ENCODE data around the gene RTN1. TPM values are rescaled to one million over a fixed set of nuclear protein-coding genes. Genes with fewer than 3 reads are reported as not detected.

Gene RTN1
- total RNA-seq, 1 donor from 2014 or later, result 23.4 TPM

GRCh38 chr14:59782760-59783159 is 87.8 kb downstream of the RTN1 start:
- no peak for DNase-seq (ENCODE audit: low spot score, unreplicated experiment)
- peaks cover 4% of the 10 kb centered on the region for H3K4me1 Mint-ChIP-seq (ENCODE audit: low read depth)
- TF ChIP-seq CTCF (IDR thresholded peaks at IDR 0.05; ENCODE audit: unreplicated experiment), result no peak
- H3K27me3 Mint-ChIP-seq, result no peaks in the 10 kb centered on the region
- no peak overlapping the region for H3K27ac Mint-ChIP-seq
- H3K36me3 Mint-ChIP-seq (ENCODE audit: insufficient read depth), result no peaks in the 10 kb centered on the region
- H3K9me3 Mint-ChIP-seq (ENCODE audit: low read depth), result no peaks in the 10 kb centered on the region
- H3K4me3 Mint-ChIP-seq (ENCODE audit: low read depth), result no peak overlapping the region

DNA sequence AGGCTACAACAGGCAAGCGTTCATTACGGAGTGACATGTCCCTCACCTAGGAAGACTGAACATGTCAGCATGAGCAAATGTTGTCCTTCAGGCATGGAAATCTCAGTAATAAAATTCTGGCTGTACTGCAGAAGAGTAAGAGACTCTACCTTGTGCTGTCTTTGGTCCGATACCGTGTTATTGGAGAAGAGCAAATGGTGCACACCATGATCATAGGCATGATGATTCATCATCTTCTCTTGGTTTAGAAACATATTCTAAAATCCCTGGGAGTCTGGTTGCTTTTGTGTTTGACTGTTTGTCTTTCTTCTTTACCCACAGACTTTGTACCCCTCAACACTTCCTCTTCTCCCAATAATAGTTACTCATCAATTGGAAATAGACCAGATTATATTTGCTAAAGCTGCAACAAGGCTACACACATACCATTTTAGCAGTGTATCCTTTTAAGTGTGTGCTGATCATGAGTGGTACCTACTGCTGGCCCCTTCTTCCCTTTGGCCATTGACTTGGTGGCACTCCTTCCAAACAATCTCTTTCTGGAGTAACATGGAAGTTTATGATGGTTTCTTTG is 93.5 kb downstream of the RTN1 start:
- H3K27ac Mint-ChIP-seq, result no peak overlapping the region
- no peaks in the 10 kb centered on the region for H3K4me1 Mint-ChIP-seq (ENCODE audit: low read depth)
- TF ChIP-seq CTCF (IDR thresholded peaks at IDR 0.05; ENCODE audit: unreplicated experiment), result no peak
- no peaks in the 10 kb centered on the region for H3K27me3 Mint-ChIP-seq
- DNase-seq (ENCODE audit: low spot score, unreplicated experiment), result no peak
- H3K9me3 Mint-ChIP-seq (ENCODE audit: low read depth), result no peaks in the 10 kb centered on the region
- H3K36me3 Mint-ChIP-seq (ENCODE audit: insufficient read depth), result no peaks in the 10 kb centered on the region
- H3K4me3 Mint-ChIP-seq (ENCODE audit: low read depth), result no peak overlapping the region

DNA sequence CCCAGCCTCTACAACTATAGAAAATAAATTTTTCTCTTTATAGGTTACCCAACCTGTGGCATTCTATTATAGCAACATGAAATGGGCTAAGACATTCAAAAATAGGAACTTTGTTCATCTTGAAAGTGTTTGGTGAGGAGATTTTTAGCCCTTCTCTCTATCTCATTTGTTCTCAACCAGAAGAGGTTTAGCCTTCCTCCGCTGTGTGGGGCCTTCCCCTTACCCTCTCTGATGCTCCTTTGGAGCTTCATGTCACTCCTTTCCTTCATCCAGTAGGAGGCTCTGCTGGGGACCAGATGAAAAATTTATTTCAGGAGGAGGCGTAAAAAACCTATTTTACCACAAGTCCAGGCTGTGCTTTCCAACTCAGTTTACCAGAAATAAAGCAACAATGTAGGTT is 94.1 kb downstream of the RTN1 start:
- H3K27ac Mint-ChIP-seq, result no peak overlapping the region
- no peak overlapping the region for H3K4me3 Mint-ChIP-seq (ENCODE audit: low read depth)
- no peaks in the 10 kb centered on the region for H3K27me3 Mint-ChIP-seq
- H3K4me1 Mint-ChIP-seq (ENCODE audit: low read depth), result no peaks in the 10 kb centered on the region
- TF ChIP-seq CTCF (IDR thresholded peaks at IDR 0.05; ENCODE audit: unreplicated experiment), result no peak
- DNase-seq (ENCODE audit: low spot score, unreplicated experiment), result no peak
- no peaks in the 10 kb centered on the region for H3K36me3 Mint-ChIP-seq (ENCODE audit: insufficient read depth)
- no peaks in the 10 kb centered on the region for H3K9me3 Mint-ChIP-seq (ENCODE audit: low read depth)

GRCh38 chr14:59772233-59772632 is 98.3 kb downstream of the RTN1 start:
- H3K36me3 Mint-ChIP-seq (ENCODE audit: insufficient read depth), result no peaks in the 10 kb centered on the region
- H3K27me3 Mint-ChIP-seq, result no peaks in the 10 kb centered on the region
- no peaks in the 10 kb centered on the region for H3K4me1 Mint-ChIP-seq (ENCODE audit: low read depth)
- no peak overlapping the region for H3K27ac Mint-ChIP-seq
- no peak overlapping the region for H3K4me3 Mint-ChIP-seq (ENCODE audit: low read depth)
- DNase-seq (ENCODE audit: low spot score, unreplicated experiment), result no peak
- no peaks in the 10 kb centered on the region for H3K9me3 Mint-ChIP-seq (ENCODE audit: low read depth)
- TF ChIP-seq CTCF (IDR thresholded peaks at IDR 0.05; ENCODE audit: unreplicated experiment), result no peak

- no peaks in the 10 kb centered on the region for H3K27me3 Mint-ChIP-seq
- no peaks in the 10 kb centered on the region for H3K4me1 Mint-ChIP-seq (ENCODE audit: low read depth)
- H3K27ac Mint-ChIP-seq, result no peak overlapping the region
- no peaks in the 10 kb centered on the region for H3K9me3 Mint-ChIP-seq (ENCODE audit: low read depth)
- H3K4me3 Mint-ChIP-seq (ENCODE audit: low read depth), result no peak overlapping the region
- no peak for DNase-seq (ENCODE audit: low spot score, unreplicated experiment)
- no peaks in the 10 kb centered on the region for H3K36me3 Mint-ChIP-seq (ENCODE audit: insufficient read depth)
- no peak for TF ChIP-seq CTCF (IDR thresholded peaks at IDR 0.05; ENCODE audit: unreplicated experiment)
These were observed 99.0 kb downstream of the RTN1 start for GRCh38 chr14:59771577-59771976.
